Trophoblast cell (in vitro differentiated cells and primary cell): ENCODE data around the gene CD4.

Source experiments
- DNase-seq, 2 donors: peaks; one replicate each; pipeline ENCODE4 v3.0.0-alpha.2; 2016
- H2AFZ ChIP-seq: 2 replicates; pipeline ENCODE4 v1.6.1; 2013; ENCODE audit warnings: low read length, moderate library complexity, mild to moderate bottlenecking; ENCODE audit not compliant: insufficient read depth, poor library complexity
- H2AK5ac ChIP-seq: 2 replicates; pipeline ENCODE4 v1.6.1; 2013; ENCODE audit warnings: mild to moderate bottlenecking, low read length
- H2BK120ac ChIP-seq: 2 replicates; pipeline ENCODE4 v1.6.1; 2013; ENCODE audit warnings: low read length, mild to moderate bottlenecking, moderate library complexity; ENCODE audit not compliant: insufficient read depth, poor library complexity
- H2BK12ac ChIP-seq: 2 replicates; pipeline ENCODE4 v1.6.1; 2013; ENCODE audit warnings: mild to moderate bottlenecking, low read length, moderate library complexity
- H2BK5ac ChIP-seq: 2 replicates; pipeline ENCODE4 v1.6.1; 2013; ENCODE audit warnings: low read length, low read depth, moderate library complexity, mild to moderate bottlenecking; ENCODE audit not compliant: poor library complexity
- H3K14ac ChIP-seq: 2 replicates; pipeline ENCODE4 v1.6.1; 2013; ENCODE audit warnings: mild to moderate bottlenecking, low read length
- H3K18ac ChIP-seq: 2 replicates; pipeline ENCODE4 v1.6.1; 2013; ENCODE audit warnings: mild to moderate bottlenecking, low read length
- H3K23ac ChIP-seq: 2 replicates; pipeline ENCODE4 v1.6.1; 2013; ENCODE audit warnings: low read length
- H3K27ac ChIP-seq: 2 replicates; pipeline ENCODE4 v1.5.1; 2013; ENCODE audit warnings: low read depth, mild to moderate bottlenecking, inconsistent platforms, low read length, moderate library complexity
- H3K27me3 ChIP-seq: 2 replicates; pipeline ENCODE4 v1.6.1; 2013; ENCODE audit warnings: inconsistent platforms, mild to moderate bottlenecking, low read length, moderate library complexity; ENCODE audit not compliant: insufficient read depth
- H3K36me3 ChIP-seq, 2 experiments: 1 replicate in 1 of 2; 2 replicates in 1 of 2; pipeline ENCODE4 v1.6.1; 2013; ENCODE audit warnings: low read length in 2 of 2, mild to moderate bottlenecking in 2 of 2, moderate library complexity in 1 of 2; ENCODE audit not compliant: insufficient read depth in 2 of 2, control insufficient read depth in 1 of 2
- H3K4ac ChIP-seq: 2 replicates; pipeline ENCODE4 v1.6.1; 2013; ENCODE audit warnings: low read depth, mild to moderate bottlenecking, low read length, moderate library complexity
- H3K4me1 ChIP-seq, 2 experiments: 1 replicate in 1 of 2; 2 replicates in 1 of 2; pipeline ENCODE4 v1.6.1; 2013; ENCODE audit warnings: low read length in 2 of 2, mild to moderate bottlenecking in 2 of 2, moderate library complexity in 1 of 2; ENCODE audit not compliant: insufficient read depth in 2 of 2, control insufficient read depth in 1 of 2
- H3K4me2 ChIP-seq: 2 replicates; pipeline ENCODE4 v1.6.1; 2013; ENCODE audit warnings: inconsistent platforms, mild to moderate bottlenecking, low read length, moderate library complexity
- H3K4me3 ChIP-seq: 2 replicates; pipeline ENCODE4 v1.5.1; 2013; ENCODE audit warnings: mild to moderate bottlenecking, low read depth, low read length, inconsistent platforms
- H3K79me1 ChIP-seq: one replicate; pipeline ENCODE4 v1.6.1; 2013; ENCODE audit warnings: low read length
- H3K79me2 ChIP-seq: 2 replicates; pipeline ENCODE4 v1.6.1; 2013; ENCODE audit warnings: low read length, mild to moderate bottlenecking; ENCODE audit not compliant: control insufficient read depth, insufficient read depth, poor library complexity
- H3K9ac ChIP-seq: 2 replicates; pipeline ENCODE4 v1.6.1; 2013; ENCODE audit warnings: mild to moderate bottlenecking, low read length
- H3K9me3 ChIP-seq: 2 replicates; pipeline ENCODE4 v1.6.1; 2013; ENCODE audit warnings: low read depth, mild to moderate bottlenecking, control low read depth, inconsistent platforms, low read length; ENCODE audit not compliant: insufficient read depth
- H4K12ac ChIP-seq: 2 replicates; pipeline ENCODE4 v1.6.1; 2013; ENCODE audit warnings: low read depth, mild to moderate bottlenecking, low read length, moderate library complexity
- H4K8ac ChIP-seq: 2 replicates; pipeline ENCODE4 v1.6.1; 2013; ENCODE audit warnings: low read depth, mild to moderate bottlenecking, low read length, moderate library complexity
- H4K91ac ChIP-seq: one replicate; pipeline ENCODE4 v1.6.1; 2013; ENCODE audit warnings: low read depth, mild to moderate bottlenecking, low read length, moderate library complexity
- WGBS: extraction: QIAGEN DNeasy Blood & Tissue Kit; methylation state at CpG from one replicate; pipeline ENCODE4 v1.1.7; 2013; ENCODE audit warnings: missing lambda C conversion rate; ENCODE audit not compliant: insufficient read length, insufficient coverage; ENCODE audit errors: extremely low coverage; 5-methylcytosine and 5-hydroxymethylcytosine counted together

Gene CD4

GRCh38 chr12:6782850-6783566 lies 6.3 kb upstream of the CD4 start:
- Histone ChIP-seq H3K4me2 (no peak overlapping the region), H3K23ac (no peak overlapping the region), H3K4me3 (no peak overlapping the region), H4K91ac (no peak overlapping the region), H2BK12ac (no peak overlapping the region), H4K12ac (no peak overlapping the region), H3K27me3 (no peaks in the 10 kb centered on the region), H3K4me1 (peaks cover 5% of the 10 kb centered on the region in 2 experiments), H2AFZ (no peak overlapping the region), H2BK120ac (no peak overlapping the region), H3K4ac (no peak overlapping the region), H3K79me2 (no peaks in the 10 kb centered on the region), H2BK5ac (no peak overlapping the region), H3K9me3 (no peaks in the 10 kb centered on the region), H3K79me1 (no peaks in the 10 kb centered on the region), H2AK5ac (no peak overlapping the region), H4K8ac (no peak overlapping the region), H3K27ac (no peak overlapping the region), H3K18ac (no peak overlapping the region), H3K36me3 (no peaks in the 10 kb centered on the region), H3K14ac (no peak overlapping the region), H3K9ac (no peak overlapping the region)
- no CpG with 5 or more reads among the region's 10 CpGs for WGBS
- no peak for DNase-seq

GRCh38 chr12:6783828-6784227 lies 5.5 kb upstream of the CD4 start:
- H3K27me3 ChIP-seq: no peaks in the 10 kb centered on the region
- H3K4ac ChIP-seq: no peak overlapping the region
- H2AK5ac ChIP-seq: no peak overlapping the region
- H2BK5ac ChIP-seq: no peak overlapping the region
- no peak overlapping the region for H3K18ac ChIP-seq
- DNase-seq: no peak
- no peaks in the 10 kb centered on the region for H3K79me2 ChIP-seq
- no peak overlapping the region for H4K12ac ChIP-seq
- H4K91ac ChIP-seq: no peak overlapping the region
- no peak overlapping the region for H3K9ac ChIP-seq
- H3K27ac ChIP-seq: no peak overlapping the region
- H3K4me1 ChIP-seq: no peaks in the 10 kb centered on the region
- no peak overlapping the region for H3K4me3 ChIP-seq
- H3K23ac ChIP-seq: no peak overlapping the region
- H2BK12ac ChIP-seq: no peak overlapping the region
- no peaks in the 10 kb centered on the region for H3K79me1 ChIP-seq
- no peak overlapping the region for H3K4me2 ChIP-seq
- no peaks in the 10 kb centered on the region for H3K9me3 ChIP-seq
- H2BK120ac ChIP-seq: no peak overlapping the region
- no peak overlapping the region for H2AFZ ChIP-seq
- no peaks in the 10 kb centered on the region for H3K36me3 ChIP-seq
- H3K14ac ChIP-seq: no peak overlapping the region
- no peak overlapping the region for H4K8ac ChIP-seq
- WGBS: no CpG with 5 or more reads among the region's 9 CpGs

GRCh38 chr12:6784296-6784695 lies 5.0 kb upstream of the CD4 start:
- Histone ChIP-seq H4K8ac (no peak overlapping the region), H3K27me3 (no peaks in the 10 kb centered on the region), H2AK5ac (no peak overlapping the region), H3K9ac (no peak overlapping the region), H3K18ac (no peak overlapping the region), H3K23ac (no peak overlapping the region), H3K27ac (no peak overlapping the region), H3K4me3 (no peak overlapping the region), H3K36me3 (no peaks in the 10 kb centered on the region), H4K91ac (no peak overlapping the region), H2BK120ac (no peak overlapping the region), H3K4me1 (no peaks in the 10 kb centered on the region), H3K4ac (no peak overlapping the region), H3K9me3 (no peaks in the 10 kb centered on the region), H3K4me2 (no peak overlapping the region), H3K14ac (no peak overlapping the region), H2BK12ac (no peak overlapping the region), H4K12ac (no peak overlapping the region), H2AFZ (no peak overlapping the region), H3K79me2 (no peaks in the 10 kb centered on the region), H3K79me1 (no peaks in the 10 kb centered on the region), H2BK5ac (no peak overlapping the region)
- no CpG with 5 or more reads among the region's 5 CpGs for WGBS
- DNase-seq: no peak

DNA sequence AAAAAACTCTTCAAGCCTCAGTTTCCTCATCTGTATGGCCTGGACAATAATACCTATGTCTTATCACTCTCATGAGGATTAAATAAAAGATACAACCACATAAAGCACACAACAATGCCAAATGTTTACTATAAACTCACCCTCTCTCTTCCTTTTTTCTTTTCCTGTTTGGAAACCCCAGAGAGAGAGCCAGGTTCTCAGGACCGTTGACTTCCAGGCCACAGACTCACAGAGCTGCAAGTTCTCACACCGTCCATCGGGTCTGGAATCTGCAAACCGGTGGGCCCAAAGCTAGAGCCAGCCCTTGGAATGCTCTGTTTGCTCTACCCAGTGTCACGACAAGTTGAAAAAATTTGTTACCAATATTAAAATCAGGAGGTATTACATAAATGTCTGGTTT lies 4.6 kb upstream of the CD4 start:
- H2BK120ac ChIP-seq: no peak overlapping the region
- H3K4me2 ChIP-seq: no peak overlapping the region
- no peak overlapping the region for H3K14ac ChIP-seq
- no peak overlapping the region for H3K23ac ChIP-seq
- H3K9me3 ChIP-seq: no peaks in the 10 kb centered on the region
- no peak overlapping the region for H3K18ac ChIP-seq
- no peak overlapping the region for H2AK5ac ChIP-seq
- no CpG with 5 or more reads among the region's 5 CpGs for WGBS
- H3K4me1 ChIP-seq: no peaks in the 10 kb centered on the region
- no peak overlapping the region for H3K4ac ChIP-seq
- DNase-seq: no peak
- no peak overlapping the region for H3K4me3 ChIP-seq
- H2AFZ ChIP-seq: no peak overlapping the region
- no peak overlapping the region for H4K8ac ChIP-seq
- H3K36me3 ChIP-seq: no peaks in the 10 kb centered on the region
- no peaks in the 10 kb centered on the region for H3K27me3 ChIP-seq
- no peaks in the 10 kb centered on the region for H3K79me1 ChIP-seq
- no peaks in the 10 kb centered on the region for H3K79me2 ChIP-seq
- no peak overlapping the region for H3K27ac ChIP-seq
- H2BK12ac ChIP-seq: no peak overlapping the region
- no peak overlapping the region for H4K91ac ChIP-seq
- no peak overlapping the region for H3K9ac ChIP-seq
- H2BK5ac ChIP-seq: no peak overlapping the region
- no peak overlapping the region for H4K12ac ChIP-seq
